Activated CD4-positive, alpha-beta memory T cell treated with anti-CD3 and anti-CD28 coated beads, Interleukin-2, amount 10 ng/mL, durations not matched to agents 7 days and 5 days (primary cell): ENCODE results near the gene RNFT2. TPM values are rescaled to one million over a fixed set of nuclear protein-coding genes. Genes with fewer than 3 reads are reported as not detected.
"Not testable (repeated sequence)": the region's sequence is repeated elsewhere in the genome, so short reads cannot be mapped to it uniquely, and the experiment has no call there.

Source experiments
- CTCF ChIA-PET: fragments of 350-600 bp; sonication (Branson Sonifier 250); formaldehyde crosslinking; loops from one replicate; lab custom pipeline; 2021; ENCODE audit warnings: antibody characterized with exemption, inconsistent platforms; lab: Charles Lee
- POLR2A ChIA-PET: fragments of 350-600 bp; sonication (Branson Sonifier 250); formaldehyde crosslinking; loops from one replicate; lab custom pipeline; 2021; ENCODE audit warnings: antibody characterized with exemption; lab: Charles Lee
- DNase-seq: peaks from one replicate; pipeline ENCODE4 v3.0.0-alpha.2; 2020
- H3K27ac Mint-ChIP-seq: one replicate; pipeline ENCODE4 v1.8.0; 2021; ENCODE audit warnings: mild to moderate bottlenecking, mixed read lengths
- H3K27me3 Mint-ChIP-seq: one replicate; pipeline ENCODE4 v1.8.0; 2021; ENCODE audit warnings: mixed read lengths
- H3K36me3 Mint-ChIP-seq: one replicate; pipeline ENCODE4 v1.8.0; 2021; ENCODE audit warnings: low read depth, mixed read lengths
- H3K4me1 Mint-ChIP-seq: one replicate; pipeline ENCODE4 v1.8.0; 2021; ENCODE audit warnings: mixed read lengths
- H3K4me3 Mint-ChIP-seq: one replicate; pipeline ENCODE4 v1.8.0; 2021; ENCODE audit warnings: mild to moderate bottlenecking, mixed read lengths
- H3K9me3 Mint-ChIP-seq: one replicate; pipeline ENCODE4 v1.8.0; 2021; ENCODE audit warnings: mixed read lengths
- total RNA-seq, 2 experiments: library from RNA; stranded (reverse); gene quantifications; one replicate each; pipeline ENCODE4 v1.2.3, GENCODE V29; 2021

The RNFT2 gene
- total RNA-seq, 2 experiments from 2014 or later: 9.0 to 9.8 TPM

- Mint-ChIP-seq H3K4me1 (peaks cover 26% of the 10 kb centered on the region), H3K36me3 (peaks cover 29% of the 10 kb centered on the region), H3K4me3 (peak overlapping the region; percentile 74), H3K27me3 (no peaks in the 10 kb centered on the region), H3K9me3 (no peaks in the 10 kb centered on the region), H3K27ac (no peak overlapping the region)
- DNase-seq: no peak
- POLR2A ChIA-PET: no interaction called here
- CTCF ChIA-PET: interaction anchor here (1.5 kb wide), 1 partner anchor 156 kb away, joined by 6 read pairs; no protein-coding TSS in a partner anchor
These were observed 22.5 kb downstream of the RNFT2 start for GRCh38 chr12:116760622-116761020.

- Mint-ChIP-seq H3K4me1 (peaks cover 26% of the 10 kb centered on the region), H3K36me3 (peaks cover 29% of the 10 kb centered on the region), H3K4me3 (no peak overlapping the region), H3K9me3 (no peaks in the 10 kb centered on the region), H3K27me3 (no peaks in the 10 kb centered on the region), H3K27ac (no peak overlapping the region)
- no peak for DNase-seq
- ChIA-PET CTCF (no interaction called here), POLR2A (no interaction called here)
These were observed 23.4 kb downstream of the RNFT2 start for GRCh38 chr12:116761499-116761898.

GRCh38 chr12:116765271-116765670 is 27.2 kb downstream of the RNFT2 start:
- Mint-ChIP-seq H3K4me1 (peaks cover 2% of the 10 kb centered on the region), H3K36me3 (peaks cover 5% of the 10 kb centered on the region), H3K4me3 (no peak overlapping the region), H3K9me3 (no peaks in the 10 kb centered on the region), H3K27me3 (no peaks in the 10 kb centered on the region), H3K27ac (no peak overlapping the region)
- CTCF ChIA-PET: interaction anchor here (1.9 kb wide), 1 partner anchor 98 kb away, joined by 4 read pairs; no protein-coding TSS in a partner anchor
- POLR2A ChIA-PET: no interaction called here
- DNase-seq: no peak

DNA sequence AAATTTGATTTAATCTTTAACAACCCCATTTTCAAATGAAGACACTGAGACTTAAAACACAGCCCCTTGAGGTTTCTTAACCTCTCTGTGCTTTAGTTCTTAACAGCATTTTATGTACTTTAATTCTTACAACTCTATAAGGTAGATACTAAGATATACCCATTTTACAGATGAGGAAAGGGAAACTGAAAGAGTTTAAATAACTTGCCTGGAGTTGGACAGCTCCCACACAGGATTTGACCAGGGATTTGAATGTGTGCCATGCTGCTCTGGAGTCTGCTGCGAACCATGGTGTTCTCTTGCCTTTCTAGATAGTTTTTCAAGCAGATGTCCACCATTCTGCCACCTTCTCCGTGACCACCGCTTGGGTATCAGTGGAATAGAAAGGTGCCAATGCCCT is 28.2 kb downstream of the RNFT2 start:
- H3K9me3 Mint-ChIP-seq: no peaks in the 10 kb centered on the region
- no peak overlapping the region for H3K4me3 Mint-ChIP-seq
- no peaks in the 10 kb centered on the region for H3K4me1 Mint-ChIP-seq
- POLR2A ChIA-PET: no interaction called here
- CTCF ChIA-PET: interaction anchor here (1.9 kb wide), 1 partner anchor 97 kb away, joined by 4 read pairs; no protein-coding TSS in a partner anchor
- H3K36me3 Mint-ChIP-seq: no peaks in the 10 kb centered on the region
- H3K27ac Mint-ChIP-seq: no peak overlapping the region
- H3K27me3 Mint-ChIP-seq: no peaks in the 10 kb centered on the region
- no peak for DNase-seq

- no peak for DNase-seq
- Mint-ChIP-seq H3K4me3 (no peak overlapping the region), H3K36me3 (no peaks in the 10 kb centered on the region), H3K27me3 (no peaks in the 10 kb centered on the region), H3K9me3 (no peaks in the 10 kb centered on the region), H3K27ac (no peak overlapping the region), H3K4me1 (no peaks in the 10 kb centered on the region)
- CTCF ChIA-PET: interaction anchor here (1.9 kb wide), 1 partner anchor 96 kb away, joined by 4 read pairs; no protein-coding TSS in a partner anchor
- POLR2A ChIA-PET: no interaction called here
These were observed 28.6 kb downstream of the RNFT2 start for GRCh38 chr12:116766746-116767145.

DNA sequence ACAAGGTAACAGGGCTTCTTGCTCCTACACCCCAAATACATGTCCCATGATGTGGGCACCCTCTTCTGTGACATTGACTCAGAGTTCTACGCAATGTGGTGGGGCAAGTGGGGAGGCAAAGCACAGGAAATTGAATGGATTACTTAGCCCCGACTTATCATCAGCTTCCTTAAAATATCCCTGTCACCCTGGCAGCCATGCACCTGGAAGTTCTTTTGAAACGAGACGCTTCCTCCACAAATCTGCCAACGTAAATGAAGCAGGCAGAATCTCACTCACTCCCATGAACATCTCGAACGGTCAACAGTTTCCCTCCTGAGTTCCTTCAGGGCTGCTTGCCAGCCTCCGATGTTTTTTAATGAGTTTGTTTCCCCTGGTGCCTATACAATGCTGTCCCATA is 33.5 kb downstream of the RNFT2 start:
- DNase-seq: no peak
- Mint-ChIP-seq H3K36me3 (no peaks in the 10 kb centered on the region), H3K27me3 (no peaks in the 10 kb centered on the region), H3K27ac (no peak overlapping the region), H3K4me3 (no peak overlapping the region), H3K9me3 (no peaks in the 10 kb centered on the region), H3K4me1 (no peaks in the 10 kb centered on the region)
- POLR2A ChIA-PET: no interaction called here
- CTCF ChIA-PET: no interaction called here

DNA sequence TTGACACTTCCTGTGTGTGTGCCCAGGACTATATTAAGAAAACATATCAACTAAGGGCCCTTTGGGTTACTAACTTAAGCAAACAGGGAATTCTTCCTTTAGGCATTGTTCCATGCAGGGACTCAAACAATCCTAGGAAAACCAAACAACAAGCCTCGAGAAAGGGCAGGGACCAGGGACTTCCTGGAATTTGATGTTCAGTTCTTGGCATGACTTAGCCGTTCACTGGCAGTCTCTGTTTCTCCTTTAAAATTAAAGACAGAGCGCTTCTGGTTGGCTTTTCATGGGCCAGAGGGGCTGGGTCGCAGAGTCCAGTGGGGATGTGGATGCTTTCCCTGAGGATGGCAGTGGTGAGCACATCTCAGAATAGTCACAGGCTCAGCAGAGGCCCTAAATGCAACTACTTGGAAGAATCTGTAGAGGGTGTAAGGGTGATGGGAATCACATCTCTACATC is 35.2 kb downstream of the RNFT2 start:
- no peak overlapping the region for H3K27ac Mint-ChIP-seq
- POLR2A ChIA-PET: no interaction called here
- no peak for DNase-seq
- CTCF ChIA-PET: no interaction called here
- H3K4me3 Mint-ChIP-seq: no peak overlapping the region
- no peaks in the 10 kb centered on the region for H3K4me1 Mint-ChIP-seq
- H3K36me3 Mint-ChIP-seq: no peaks in the 10 kb centered on the region
- H3K27me3 Mint-ChIP-seq: no peaks in the 10 kb centered on the region
- H3K9me3 Mint-ChIP-seq: no peaks in the 10 kb centered on the region

DNA sequence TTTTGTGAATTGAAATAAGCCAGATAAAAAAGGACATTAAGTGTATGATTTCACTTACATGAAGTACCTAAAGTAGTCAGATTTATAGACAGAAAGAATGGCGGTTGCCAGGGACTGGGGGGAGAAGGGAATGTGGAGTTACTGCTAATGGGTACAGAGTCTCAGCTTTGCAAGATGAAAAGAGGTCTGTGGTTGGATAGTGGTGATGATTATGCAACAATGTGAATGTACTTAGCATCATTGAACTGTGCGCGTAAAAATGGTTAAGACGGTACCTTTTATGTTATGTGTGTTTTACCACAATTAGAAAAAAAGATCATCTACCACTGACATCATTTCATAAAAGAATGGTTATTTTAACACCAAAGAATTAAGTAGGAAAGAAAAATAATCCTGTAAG is 35.9 kb downstream of the RNFT2 start:
- H3K4me3 Mint-ChIP-seq: no peak overlapping the region
- H3K4me1 Mint-ChIP-seq: no peaks in the 10 kb centered on the region
- H3K27me3 Mint-ChIP-seq: no peaks in the 10 kb centered on the region
- H3K27ac Mint-ChIP-seq: no peak overlapping the region
- H3K36me3 Mint-ChIP-seq: no peaks in the 10 kb centered on the region
- no peak for DNase-seq
- H3K9me3 Mint-ChIP-seq: no peaks in the 10 kb centered on the region
- ChIA-PET CTCF (no interaction called here), POLR2A (no interaction called here)

DNA sequence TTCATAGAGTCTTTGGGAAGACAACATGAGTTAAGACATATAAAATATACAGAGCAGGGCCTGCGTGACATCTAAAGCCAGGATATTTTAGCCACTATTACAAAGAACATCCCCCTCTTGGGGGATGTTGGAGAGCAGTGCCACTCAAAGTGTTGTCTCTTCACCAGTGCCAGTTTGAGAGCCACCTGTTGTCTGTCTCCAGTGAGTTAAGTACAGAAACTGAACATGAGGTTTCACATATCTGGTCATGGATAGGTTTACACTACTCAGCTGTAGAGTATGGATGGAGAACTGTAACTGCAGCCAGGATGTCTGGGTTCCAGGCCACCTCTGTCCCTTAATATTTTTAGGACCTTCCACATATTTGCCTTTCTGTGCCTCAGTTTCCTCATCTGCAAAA is 39.1 kb downstream of the RNFT2 start:
- Mint-ChIP-seq H3K9me3 (no peaks in the 10 kb centered on the region), H3K36me3 (no peaks in the 10 kb centered on the region), H3K27me3 (no peaks in the 10 kb centered on the region), H3K27ac (no peak overlapping the region), H3K4me1 (no peaks in the 10 kb centered on the region), H3K4me3 (no peak overlapping the region)
- no peak for DNase-seq
- POLR2A ChIA-PET: no interaction called here
- CTCF ChIA-PET: no interaction called here

DNA sequence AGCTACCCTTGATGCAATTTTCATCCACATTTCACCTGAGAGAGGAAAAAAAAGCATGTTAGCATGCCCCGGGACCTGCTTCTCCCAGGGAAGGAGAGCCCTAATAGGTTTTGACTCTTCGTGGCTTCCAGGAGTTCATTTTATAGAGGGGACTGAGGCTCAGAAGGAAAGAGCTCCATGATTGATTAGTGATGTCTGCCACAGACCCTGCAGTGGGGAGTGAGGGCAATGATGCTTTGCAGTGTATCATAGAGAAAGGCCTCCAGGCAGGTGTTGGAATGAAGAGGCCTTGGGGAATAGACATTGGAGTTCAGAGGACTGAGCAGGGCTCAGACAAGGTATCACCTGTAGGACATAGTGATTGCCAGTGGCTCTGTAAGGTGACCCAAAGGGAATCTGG is 41.5 kb downstream of the RNFT2 start:
- DNase-seq: no peak
- ChIA-PET CTCF (no interaction called here), POLR2A (no interaction called here)
- Mint-ChIP-seq H3K4me3 (no peak overlapping the region), H3K27ac (no peak overlapping the region), H3K27me3 (no peaks in the 10 kb centered on the region), H3K36me3 (peaks cover 5% of the 10 kb centered on the region), H3K4me1 (no peaks in the 10 kb centered on the region), H3K9me3 (no peaks in the 10 kb centered on the region)

GRCh38 chr12:116780942-116781341 is 42.8 kb downstream of the RNFT2 start:
- H3K27me3 Mint-ChIP-seq: no peaks in the 10 kb centered on the region
- DNase-seq: no peak
- CTCF ChIA-PET: no interaction called here
- no peak overlapping the region for H3K27ac Mint-ChIP-seq
- POLR2A ChIA-PET: no interaction called here
- no peak overlapping the region for H3K4me3 Mint-ChIP-seq
- H3K36me3 Mint-ChIP-seq: peaks cover 10% of the 10 kb centered on the region
- no peaks in the 10 kb centered on the region for H3K9me3 Mint-ChIP-seq
- no peaks in the 10 kb centered on the region for H3K4me1 Mint-ChIP-seq

DNA sequence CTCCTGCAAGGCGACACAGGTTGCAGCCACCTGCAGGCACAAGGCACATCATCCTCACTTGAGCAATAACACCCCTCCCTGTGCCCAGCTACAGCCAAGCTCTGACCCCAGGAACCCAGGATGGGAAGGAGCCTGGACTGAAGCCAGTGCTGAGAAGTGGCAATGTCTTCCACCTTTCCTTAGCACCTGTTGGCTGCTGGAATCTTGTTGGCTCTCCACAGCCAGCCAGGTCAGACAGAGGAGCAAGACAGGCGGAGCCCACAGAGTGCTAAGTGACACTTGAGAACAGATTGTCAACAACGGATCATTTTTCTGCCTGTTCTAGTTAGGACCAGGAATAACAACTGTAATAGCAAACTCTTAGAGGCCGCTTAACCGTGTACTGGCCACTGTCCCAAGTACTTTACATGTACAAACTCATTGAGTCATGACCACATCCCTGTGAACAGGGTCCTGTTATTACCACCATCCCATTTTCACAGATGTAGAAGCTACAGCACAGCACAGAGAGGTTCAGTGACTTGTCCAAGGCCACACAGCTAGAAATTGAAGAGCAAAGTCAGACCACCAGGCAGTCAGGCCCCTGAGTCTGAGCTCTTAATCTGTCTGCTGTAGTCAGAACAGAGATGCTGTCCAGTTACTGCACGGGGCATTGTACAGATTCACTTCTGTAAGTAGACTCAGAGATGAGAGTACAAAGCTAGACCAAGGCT is 45.6 kb downstream of the RNFT2 start:
- no peaks in the 10 kb centered on the region for H3K4me1 Mint-ChIP-seq

DNA sequence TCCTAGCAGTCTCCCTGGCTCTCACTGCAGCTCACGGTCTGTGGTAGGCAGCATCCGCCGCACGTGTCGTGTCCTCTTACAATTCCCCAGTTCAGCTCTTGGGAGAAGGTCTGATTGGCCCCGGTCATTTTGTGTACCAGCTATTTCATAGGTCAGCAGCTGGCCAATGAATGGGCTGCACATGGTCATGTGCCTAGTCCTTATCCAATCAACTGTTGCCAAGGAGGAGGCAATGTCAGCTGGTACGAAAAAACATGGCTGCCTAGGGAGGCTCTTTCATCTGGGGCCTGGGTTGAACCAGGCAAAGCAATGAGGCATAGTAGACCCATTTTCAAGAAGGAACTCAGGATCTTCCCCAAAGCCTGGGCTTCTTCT is 46.1 kb downstream of the RNFT2 start:
- CTCF ChIA-PET: interaction anchor here (0.6 kb wide), 1 partner anchor 93 kb away, joined by 4 read pairs; no protein-coding TSS in a partner anchor
- Mint-ChIP-seq H3K27ac (no peak overlapping the region), H3K36me3 (peaks cover 10% of the 10 kb centered on the region), H3K9me3 (no peaks in the 10 kb centered on the region), H3K4me1 (no peaks in the 10 kb centered on the region), H3K27me3 (no peaks in the 10 kb centered on the region), H3K4me3 (no peak overlapping the region)
- POLR2A ChIA-PET: no interaction called here
- DNase-seq: no peak

More for the DNA sequence above, 45.6 kb downstream of the RNFT2 start:
- no peaks in the 10 kb centered on the region for H3K27me3 Mint-ChIP-seq
- no peaks in the 10 kb centered on the region for H3K9me3 Mint-ChIP-seq
- H3K27ac Mint-ChIP-seq: no peak overlapping the region
- ChIA-PET CTCF (interaction anchor here (0.6 kb wide), 1 partner anchor 93 kb away, joined by 4 read pairs; no protein-coding TSS in a partner anchor), POLR2A (no interaction called here)
- H3K4me3 Mint-ChIP-seq: no peak overlapping the region
- H3K36me3 Mint-ChIP-seq: peaks cover 10% of the 10 kb centered on the region
- no peak for DNase-seq

- H3K27ac Mint-ChIP-seq, H3K4me1 Mint-ChIP-seq, H3K4me3 Mint-ChIP-seq, H3K36me3 Mint-ChIP-seq, CTCF ChIA-PET, H3K27me3 Mint-ChIP-seq, H3K9me3 Mint-ChIP-seq, DNase-seq, POLR2A ChIA-PET: not testable (repeated sequence)
These were observed 51.4 kb downstream of the RNFT2 start for GRCh38 chr12:116789562-116789961.
